BJ (cell line): ENCODE measurements around the gene C9orf40. TPM values are rescaled to one million over a fixed set of nuclear protein-coding genes. Genes with fewer than 3 reads are reported as not detected.

Experiments used
- CTCF ChIA-PET: fragments of 350-600 bp; formaldehyde crosslinking; extraction: SDS; loops from one replicate; lab custom pipeline; 2021; ENCODE audit warnings: antibody characterized with exemption, inconsistent platforms; lab: Yijun Ruan, JAX
- POLR2A ChIA-PET: fragments of 300-600 bp; sonication (Branson Sonifier 250); formaldehyde crosslinking; extraction: SDS; loops from one replicate; lab custom pipeline; 2021; ENCODE audit warnings: antibody characterized with exemption; lab: Charles Lee
- DNase-seq: peaks from one replicate; pipeline ENCODE4 v3.0.0-alpha.2; 2011; ENCODE audit warnings: low read depth
- H3K27me3 ChIP-seq: 2 replicates; pipeline ENCODE4 v1.6.0; 2011; ENCODE audit warnings: low read length; ENCODE audit not compliant: control insufficient read depth, insufficient read depth
- H3K36me3 ChIP-seq: 2 replicates; pipeline ENCODE4 v1.5.1; 2011; ENCODE audit warnings: low read length; ENCODE audit not compliant: control insufficient read depth, insufficient read depth
- H3K4me3 ChIP-seq: 2 replicates; pipeline ENCODE4 v1.5.1; 2011; ENCODE audit warnings: low read depth, mild to moderate bottlenecking, control low read depth, low read length
- CTCF ChIP-seq: IDR thresholded peaks from 2 replicates; pipeline ENCODE4 v1.5.1; 2011; ENCODE audit warnings: low read depth, mild to moderate bottlenecking, control low read depth, inconsistent platforms, low read length, moderate library complexity; ENCODE audit not compliant: insufficient read depth
- polyA plus RNA-seq: library from polyadenylated mRNA; depleted of rRNA; stranded (reverse); fragments of >200 nt; gene quantifications from 2 replicates; pipeline ENCODE4 v1.2.3, GENCODE V29; 2011; rRNA removed

The C9orf40 gene
- polyA plus RNA-seq, 1 experiment = 1.0 TPM

DNA sequence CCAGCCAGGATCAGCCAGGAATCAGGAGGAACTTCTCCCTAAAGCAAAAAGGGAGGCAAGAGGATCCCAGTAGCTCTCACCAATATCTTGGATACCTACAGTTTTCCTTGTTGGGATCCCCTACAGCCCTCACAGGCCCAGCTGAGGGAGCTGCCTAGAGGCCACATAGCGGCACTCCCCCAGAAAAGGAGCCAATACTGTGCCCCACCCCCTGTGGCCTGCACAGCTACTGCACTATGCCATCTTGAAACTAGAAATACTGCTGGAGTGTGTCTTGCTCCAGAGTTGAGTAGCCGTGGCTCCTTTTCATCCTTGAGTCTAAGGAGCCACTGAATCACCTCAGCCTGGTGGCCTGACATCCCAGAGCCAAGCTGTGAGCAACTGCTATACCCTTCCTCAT, 42.7 kb downstream of the C9orf40 start:
- CTCF ChIA-PET = interaction anchor here (1.2 kb wide), 1 partner anchor 12 kb away, joined by 3 read pairs; no protein-coding TSS in a partner anchor
- H3K36me3 ChIP-seq = no peaks in the 10 kb centered on the region
- DNase-seq = no peak
- POLR2A ChIA-PET = no interaction called here
- H3K4me3 ChIP-seq = no peak overlapping the region
- TF ChIP-seq CTCF = no peak
- H3K27me3 ChIP-seq = no peaks in the 10 kb centered on the region

GRCh38 chr9:74908665-74909064, 44.0 kb downstream of the C9orf40 start:
- Histone ChIP-seq H3K36me3 (no peaks in the 10 kb centered on the region), H3K4me3 (no peak overlapping the region), H3K27me3 (no peaks in the 10 kb centered on the region)
- ChIA-PET POLR2A (no interaction called here), CTCF (interaction anchor here (0.6 kb wide), 1 partner anchor 39 kb away, joined by 3 read pairs; no protein-coding TSS in a partner anchor)
- no peak for TF ChIP-seq CTCF
- no peak for DNase-seq

GRCh38 chr9:74907085-74907484, 45.6 kb downstream of the C9orf40 start:
- Histone ChIP-seq H3K36me3 (no peaks in the 10 kb centered on the region), H3K4me3 (no peak overlapping the region), H3K27me3 (no peaks in the 10 kb centered on the region)
- ChIA-PET POLR2A (no interaction called here), CTCF (no interaction called here)
- DNase-seq = no peak
- no peak for TF ChIP-seq CTCF

- Histone ChIP-seq H3K4me3 (no peak overlapping the region), H3K27me3 (no peaks in the 10 kb centered on the region), H3K36me3 (no peaks in the 10 kb centered on the region)
- no peak for DNase-seq
- TF ChIP-seq CTCF = no peak
- POLR2A ChIA-PET = no interaction called here
- CTCF ChIA-PET = no interaction called here
These were observed 51.7 kb downstream of the C9orf40 start for GRCh38 chr9:74901001-74901400.

Other genes starting within 250 kb of the C9orf40 start
- 0.02 and 0.10 TPM in 2 replicates for gene TRPM6, start 65.0 kb downstream of the C9orf40 start, polyA plus RNA-seq
- 2.3 and 5.5 TPM in 2 replicates for gene CARNMT1, start 75.4 kb upstream of the C9orf40 start, polyA plus RNA-seq
- gene NMRK1, start 135.2 kb upstream of the C9orf40 start, polyA plus RNA-seq = 13.2 and 21.7 TPM in 2 replicates
- 15.5 and 26.9 TPM in 2 replicates for gene OSTF1, start 135.6 kb upstream of the C9orf40 start, polyA plus RNA-seq